HG03280 (cell line): ENCODE results near the gene SLC35B4.
A peak's percentile ranks its signal among the peaks of the same experiment; 100 is the strongest.
"Not testable (repeated sequence)": the region's sequence is repeated elsewhere in the genome, so short reads cannot be mapped to it uniquely, and the experiment has no call there.

Source experiments
- ATAC-seq: cut with Tn5 transposase; IDR thresholded peaks from one replicate; pipeline ENCODE4 v1.9.1; 2021; ENCODE audit warnings: mild to moderate bottlenecking, moderate library complexity; ENCODE audit not compliant: unreplicated experiment

The SLC35B4 gene

DNA sequence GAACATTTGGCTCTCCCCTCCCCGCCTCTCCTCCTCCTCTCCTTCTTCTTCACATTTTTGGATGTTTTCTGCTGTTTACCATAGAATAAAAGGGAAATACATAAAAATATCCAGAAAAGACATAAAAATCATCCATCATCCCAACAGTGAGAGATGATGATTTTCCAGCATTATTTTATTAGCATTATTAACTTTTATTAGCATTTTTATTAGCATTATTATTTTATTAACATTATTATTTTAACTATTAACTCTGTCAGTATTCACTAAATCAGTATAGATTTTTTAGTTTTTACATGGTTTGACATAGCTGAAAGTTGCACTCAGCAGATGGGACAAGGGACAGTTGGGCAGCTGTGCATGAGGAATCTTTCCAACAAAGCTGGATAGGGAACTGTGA, 16.2 kb upstream of the SLC35B4 start:
- no peak for ATAC-seq

DNA sequence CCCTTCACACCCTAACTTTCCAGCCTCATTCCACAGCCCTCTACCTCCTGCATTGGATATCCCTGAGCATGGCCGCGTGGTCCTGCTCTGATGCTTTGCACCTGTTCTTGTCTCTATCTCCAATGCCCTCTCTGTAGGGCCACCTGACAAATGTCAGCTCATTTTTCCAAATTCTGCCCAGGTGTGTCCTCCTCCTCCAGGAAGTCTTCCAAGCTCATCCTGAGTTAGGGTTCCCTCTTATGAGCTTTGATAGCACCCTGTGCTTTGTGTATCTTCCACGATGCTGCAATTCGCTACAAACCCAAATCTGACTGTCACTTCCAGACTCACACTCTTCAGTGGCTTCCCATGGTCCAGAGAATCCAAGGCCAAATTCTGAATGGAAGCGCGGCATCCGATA, 14.7 kb upstream of the SLC35B4 start:
- ATAC-seq, result no peak

DNA sequence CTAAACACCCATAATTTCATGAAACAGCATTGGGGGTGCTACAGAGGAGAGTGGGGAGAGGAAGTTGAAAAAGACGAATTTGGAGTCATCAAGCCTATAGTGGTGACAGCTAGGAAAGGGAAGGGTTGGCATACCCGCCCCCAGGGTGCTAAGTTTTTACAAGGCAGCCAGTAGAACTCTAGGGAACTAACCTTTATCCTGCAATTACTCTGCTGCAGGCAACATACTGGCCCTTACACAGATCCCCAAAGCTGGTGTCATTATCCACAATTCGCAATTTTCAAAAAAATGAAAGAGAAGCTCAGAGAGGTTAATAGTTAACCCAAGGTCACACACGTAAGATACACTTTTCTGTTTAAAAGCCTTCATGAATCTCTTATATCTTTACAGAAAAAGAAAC, 14.2 kb upstream of the SLC35B4 start:
- no peak for ATAC-seq

DNA sequence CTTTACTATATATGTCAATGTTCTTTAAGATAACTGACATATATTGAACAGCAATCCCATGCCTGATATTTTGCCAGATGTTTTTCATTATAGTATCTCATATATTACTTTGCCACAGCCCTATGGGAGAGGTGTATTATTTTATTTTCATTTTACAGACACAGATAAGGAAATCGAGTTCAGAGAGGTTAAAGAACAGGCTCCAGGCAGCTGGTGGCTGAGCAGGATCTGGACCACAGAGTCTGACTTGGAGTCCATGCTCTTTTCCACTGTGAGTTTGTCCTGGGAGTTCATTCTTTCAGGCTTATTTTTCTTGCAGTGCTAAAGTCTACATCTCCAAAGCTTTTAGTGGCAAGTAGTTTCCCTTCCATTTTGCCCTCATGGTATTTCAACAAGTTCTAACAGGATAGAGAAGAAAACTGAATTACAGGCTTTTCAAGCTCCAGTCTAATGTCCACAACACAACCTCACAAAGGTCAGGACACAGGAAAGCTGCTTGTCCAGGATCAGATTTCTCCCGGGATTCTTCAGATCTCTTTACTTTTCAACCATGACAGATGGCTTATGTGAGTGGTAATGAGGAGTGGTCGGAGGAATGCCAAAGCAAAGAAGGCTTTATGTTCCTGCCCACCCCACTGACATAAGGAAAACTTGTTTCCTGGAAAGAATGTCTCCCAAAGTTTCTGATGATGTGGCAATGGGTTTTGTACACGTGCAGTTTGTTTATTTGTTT, 13.1 kb upstream of the SLC35B4 start:
- ATAC-seq, result no peak

DNA sequence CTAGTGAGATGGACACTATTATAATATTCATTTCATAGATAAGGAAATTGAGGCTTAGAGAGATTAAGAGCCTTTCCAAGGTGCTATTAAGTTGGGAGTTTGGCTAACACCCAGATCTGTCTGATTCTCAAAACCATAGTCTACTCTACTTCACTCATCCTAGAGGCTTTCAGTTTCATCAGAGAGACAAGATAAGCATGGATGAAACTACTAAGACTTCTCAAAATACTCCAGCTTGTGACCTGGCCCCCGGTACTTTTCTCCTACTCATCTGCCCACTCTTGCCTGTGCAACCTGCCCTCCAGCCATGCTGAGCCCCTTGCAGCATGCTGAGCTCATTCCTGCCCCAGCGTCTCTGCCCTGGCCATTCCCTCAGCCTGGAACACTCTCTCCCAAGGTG, 12.2 kb upstream of the SLC35B4 start:
- ATAC-seq, result no peak

DNA sequence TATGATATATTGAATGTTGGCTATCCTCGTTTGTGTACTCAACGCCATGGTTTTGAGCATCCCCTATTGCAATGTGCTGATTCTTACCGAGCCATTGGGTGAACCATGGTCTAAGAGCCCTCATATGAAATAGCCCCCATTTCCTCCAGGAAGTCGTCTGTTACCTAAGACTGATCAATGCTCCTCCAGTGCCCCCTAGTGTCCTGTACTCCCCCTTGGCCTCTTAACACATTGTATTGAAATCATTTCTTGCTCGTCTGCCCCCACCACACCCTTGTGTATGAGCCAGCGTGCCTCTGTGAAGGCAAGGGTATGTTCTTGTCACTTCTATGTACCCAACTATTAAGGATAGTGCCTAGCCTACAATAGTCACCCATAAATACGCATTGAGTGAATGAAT, 11.2 kb upstream of the SLC35B4 start:
- peak; percentile 81 for ATAC-seq

DNA sequence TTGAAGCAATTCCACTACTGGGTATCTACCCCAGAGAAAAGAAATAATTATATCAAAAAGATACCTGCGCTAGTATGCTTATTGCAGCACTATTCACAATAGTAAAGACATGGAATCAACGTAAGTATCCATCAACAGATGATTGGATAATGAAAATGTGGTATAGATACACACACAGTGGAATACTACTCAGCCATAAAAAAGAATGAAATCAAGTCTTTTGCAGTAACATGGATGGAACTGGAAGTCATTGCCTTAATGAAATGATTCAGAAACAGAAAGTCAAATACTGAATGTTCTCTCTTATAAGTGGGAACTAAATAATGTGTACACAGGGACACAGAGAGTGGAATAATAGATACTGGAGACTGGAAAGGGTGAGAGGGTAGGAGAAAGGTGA, 7.4 kb upstream of the SLC35B4 start:
- ATAC-seq, result no peak

DNA sequence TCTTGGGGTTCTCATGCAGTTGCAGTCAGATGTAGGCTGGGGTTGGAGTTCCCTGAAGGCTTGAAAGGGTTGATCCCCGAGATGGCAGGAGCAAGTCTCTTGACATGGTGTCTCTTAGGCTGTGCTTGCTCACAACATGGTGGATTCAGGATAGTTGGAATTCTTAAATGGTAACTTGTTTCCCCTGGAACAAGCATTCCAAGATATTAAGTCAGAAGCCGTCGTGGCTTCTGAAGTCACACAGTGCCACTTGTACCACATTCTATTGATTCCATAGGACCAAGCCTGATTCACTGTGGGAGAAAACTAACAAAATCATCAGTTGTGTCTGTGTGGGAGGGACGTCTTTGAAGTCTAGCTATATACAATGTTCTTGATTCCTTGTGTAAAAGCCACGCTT, 3.5 kb upstream of the SLC35B4 start:
- ATAC-seq, result no peak

DNA sequence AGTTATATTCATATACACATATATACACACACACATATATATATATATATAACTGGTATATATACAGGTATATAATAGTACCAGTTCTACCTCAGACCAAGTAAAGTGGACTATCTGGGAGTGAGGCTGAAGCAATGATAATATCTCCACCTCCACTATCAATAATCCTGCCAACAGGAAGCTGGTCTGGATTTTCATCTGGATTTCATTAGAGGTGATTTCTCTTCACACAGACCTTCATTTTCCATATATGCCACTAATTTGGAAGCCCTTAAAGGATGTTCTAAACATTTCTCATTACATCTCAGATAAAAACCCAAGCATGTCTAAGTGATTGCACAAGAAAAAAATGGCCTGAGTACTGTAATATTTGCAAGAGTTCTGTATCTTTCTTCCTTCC, 1.7 kb upstream of the SLC35B4 start:
- no peak for ATAC-seq

DNA sequence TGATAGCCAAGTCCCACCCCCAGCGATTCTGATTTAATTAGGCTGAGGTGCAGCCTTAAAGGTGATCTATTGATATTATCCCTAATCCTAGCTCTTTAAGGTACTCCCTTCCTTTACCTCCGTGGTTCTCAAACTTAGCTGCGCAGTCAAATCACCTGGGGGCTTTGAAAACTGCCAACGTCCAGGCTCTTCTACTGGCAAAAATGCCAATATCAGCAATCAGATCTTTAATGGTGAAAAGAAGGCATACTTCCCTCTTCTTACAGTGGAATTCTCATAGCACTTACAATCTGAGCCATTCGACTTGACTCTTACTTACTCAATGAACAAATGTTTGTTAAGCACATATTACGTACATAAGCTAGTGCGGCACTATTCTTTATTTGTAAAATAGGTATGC, 704 bp upstream of the SLC35B4 start:
- ATAC-seq, result no peak

DNA sequence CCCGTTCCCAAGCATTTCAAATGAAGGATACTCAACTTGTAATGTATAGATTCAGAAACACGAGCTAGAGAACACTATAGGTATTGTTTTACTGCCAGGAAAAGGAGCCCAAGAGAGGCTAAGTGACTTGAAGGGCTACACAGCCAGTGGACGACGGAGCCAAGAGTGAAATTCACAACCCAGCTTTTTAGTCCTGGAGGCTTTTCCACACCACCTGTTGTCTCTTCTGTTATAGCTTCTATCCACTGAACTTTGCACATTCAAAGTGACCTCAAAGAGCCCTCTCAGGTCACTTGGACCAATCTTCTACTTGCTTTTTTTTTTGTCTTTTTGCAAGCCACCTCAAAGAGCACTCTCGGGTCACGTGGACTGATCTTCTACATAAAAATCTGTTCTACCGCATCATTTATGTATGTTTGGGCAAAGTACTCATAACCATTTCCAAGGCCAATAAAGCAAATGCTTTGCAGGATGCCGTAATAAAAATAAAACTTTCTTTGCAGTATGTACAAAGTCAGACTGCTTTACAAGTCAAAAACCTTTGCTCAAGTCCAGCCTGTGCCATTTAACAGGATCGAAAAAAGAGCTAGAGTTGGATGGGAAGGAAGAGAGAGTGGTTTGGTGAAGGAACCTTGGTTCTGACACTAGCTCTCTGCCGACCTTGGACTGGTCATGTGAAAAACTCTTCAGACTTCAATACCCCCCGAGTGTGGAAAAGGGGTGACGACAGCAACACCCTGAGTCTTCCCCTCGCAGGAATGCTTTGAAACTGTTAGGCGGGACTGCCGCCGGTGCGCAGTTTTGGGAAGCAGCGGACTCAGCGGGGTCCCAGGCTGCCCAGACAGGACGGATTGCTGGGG, 821 bp downstream of the SLC35B4 start:
- ATAC-seq, result no peak

DNA sequence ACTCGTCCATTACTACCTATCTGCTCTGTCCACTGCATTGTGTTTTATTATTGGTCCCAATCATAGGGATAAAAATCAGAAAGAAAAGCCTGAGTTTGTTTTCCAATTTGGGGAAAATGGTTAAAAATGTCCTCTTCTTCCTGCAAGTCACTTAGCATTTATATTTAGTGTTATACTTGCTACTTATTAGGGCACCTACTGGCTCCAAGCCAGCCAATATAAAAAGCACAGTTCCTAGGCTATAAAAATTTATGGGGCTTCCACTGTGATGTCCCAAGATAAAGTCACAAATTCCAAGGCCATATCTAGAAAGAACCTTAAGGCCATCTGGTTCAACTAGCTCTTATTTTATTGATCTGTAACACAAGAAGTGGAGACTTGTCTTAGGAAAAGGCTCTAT, 3.2 kb downstream of the SLC35B4 start:
- ATAC-seq, result no peak

DNA sequence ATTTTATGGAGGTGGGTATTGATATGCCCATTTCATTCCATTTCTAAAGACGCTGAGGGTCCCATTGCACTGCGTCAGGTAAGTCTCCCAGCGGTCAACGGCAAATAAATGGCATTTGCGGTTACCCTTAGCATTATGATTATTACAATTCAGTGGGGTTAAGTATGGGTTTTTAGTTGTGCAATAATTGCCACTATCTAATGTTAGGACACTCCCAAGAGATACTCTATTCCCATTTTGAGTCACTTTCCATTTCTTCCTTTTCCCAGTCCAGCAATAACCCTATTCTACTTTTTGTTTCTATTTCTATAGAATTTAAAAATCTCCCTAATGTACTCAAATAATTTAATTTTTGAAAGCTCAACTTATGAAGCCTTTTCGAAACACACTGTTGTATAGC, 4.0 kb downstream of the SLC35B4 start:
- no peak for ATAC-seq

DNA sequence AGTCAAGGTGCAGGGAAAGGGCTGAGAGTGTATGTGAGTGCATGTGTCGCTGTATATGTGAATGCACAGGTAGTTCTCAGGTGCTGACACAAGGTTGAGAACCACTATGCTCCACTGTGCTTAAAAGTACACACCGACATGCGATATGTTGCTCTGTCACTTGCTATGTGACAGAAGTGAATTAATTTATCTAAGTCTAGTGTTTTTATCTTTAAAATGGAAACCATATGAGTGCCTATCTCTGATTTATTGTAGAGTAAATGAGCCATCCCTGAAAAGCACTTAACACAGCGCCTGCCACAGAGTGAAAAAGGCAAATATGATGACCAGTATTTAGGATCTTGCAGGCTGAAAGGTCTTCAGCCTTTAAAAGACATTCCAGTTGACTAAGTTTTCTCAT, 4.9 kb downstream of the SLC35B4 start:
- ATAC-seq, result no peak

DNA sequence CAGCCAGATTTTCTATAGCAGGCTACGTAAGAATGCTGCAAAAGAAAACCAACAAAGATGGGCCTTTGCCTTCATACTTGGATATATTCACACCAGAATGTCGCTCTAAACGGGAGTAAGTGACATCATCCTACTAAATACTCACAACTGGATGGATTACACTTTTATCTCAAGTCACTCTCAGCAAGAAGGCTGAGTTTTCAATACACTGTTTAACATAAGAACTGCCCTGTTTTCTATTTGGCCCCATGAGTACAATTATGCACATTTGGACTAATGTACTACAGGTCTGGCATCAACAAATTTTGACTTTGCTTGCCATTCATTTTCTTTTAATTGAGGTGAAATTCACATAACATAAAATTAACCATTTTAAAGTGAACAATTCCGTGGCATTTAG, 8.2 kb downstream of the SLC35B4 start:
- ATAC-seq, result no peak

DNA sequence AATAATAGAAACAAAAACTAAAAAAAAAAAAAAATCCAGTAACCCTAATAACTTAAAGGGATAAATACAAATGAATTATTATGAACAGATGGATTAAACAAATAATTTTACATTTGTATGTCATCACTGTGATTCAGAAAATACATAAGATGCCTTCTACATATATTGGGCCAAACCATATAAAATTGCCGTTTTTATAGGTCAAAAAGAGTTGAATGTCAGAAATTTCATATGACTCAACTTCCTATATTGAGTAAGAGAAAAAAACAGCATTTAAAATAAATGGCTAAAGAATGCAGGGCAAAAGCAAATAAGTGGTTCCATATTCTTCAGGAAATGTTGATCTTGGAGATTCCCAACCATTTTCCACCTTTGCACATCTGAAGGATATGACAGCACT, 9.4 kb downstream of the SLC35B4 start:
- ATAC-seq, result no peak

DNA sequence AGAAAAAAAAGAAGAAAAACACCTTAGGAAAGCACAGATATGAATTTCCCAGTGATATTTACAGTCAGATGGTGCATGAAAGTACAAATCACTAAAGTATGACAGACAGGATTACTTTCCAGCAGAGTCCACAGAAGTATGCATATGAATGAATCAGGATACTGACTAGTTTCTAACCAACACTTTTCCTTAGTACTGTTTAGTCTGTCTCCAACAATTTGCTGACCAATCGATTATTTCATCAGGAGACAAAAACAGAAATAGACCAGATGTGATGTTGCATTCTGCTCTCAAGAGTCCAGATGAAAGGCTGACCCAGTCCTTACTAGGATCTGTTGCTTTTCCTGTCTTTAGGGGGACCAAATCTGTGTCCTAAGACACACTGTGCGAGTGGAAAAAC, 14.6 kb downstream of the SLC35B4 start:
- no peak for ATAC-seq

DNA sequence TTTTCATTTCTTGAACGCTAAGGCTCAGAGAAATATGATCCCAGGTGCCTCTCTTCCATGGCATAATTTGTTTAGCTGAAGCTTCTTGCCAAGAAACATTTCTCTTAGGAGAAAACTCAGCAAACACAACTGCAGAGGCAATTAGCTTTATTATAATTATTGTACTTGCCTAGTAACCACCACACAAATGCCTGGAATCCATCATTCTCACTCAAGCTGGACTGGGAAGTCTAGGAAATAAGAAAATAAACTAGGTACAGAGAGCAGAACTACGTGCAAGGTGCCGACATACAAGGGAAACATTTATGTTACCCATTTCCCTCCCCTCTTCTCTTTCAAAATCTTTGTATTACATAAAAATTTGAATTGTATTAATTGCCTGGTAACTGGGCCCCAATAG, 15.1 kb downstream of the SLC35B4 start:
- no peak for ATAC-seq

DNA sequence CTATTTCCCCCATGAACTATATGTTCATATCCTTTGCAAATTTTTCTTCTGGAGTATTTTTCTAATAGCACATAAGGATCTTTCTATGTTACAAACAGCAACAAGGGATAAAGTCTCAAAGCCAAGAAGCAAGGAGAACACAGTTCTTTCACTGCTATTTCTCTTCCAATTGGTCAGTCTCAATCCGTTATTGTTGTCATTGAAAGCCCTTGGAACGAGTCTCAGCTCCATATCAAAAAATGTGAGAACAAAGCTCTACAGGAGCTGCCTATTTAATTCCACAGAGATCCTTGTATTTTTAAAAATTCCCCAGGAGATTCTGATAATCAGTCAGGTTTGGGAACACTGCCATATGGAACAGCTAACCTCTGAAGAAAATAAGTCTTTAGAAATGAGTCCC, 15.7 kb downstream of the SLC35B4 start:
- no peak for ATAC-seq

DNA sequence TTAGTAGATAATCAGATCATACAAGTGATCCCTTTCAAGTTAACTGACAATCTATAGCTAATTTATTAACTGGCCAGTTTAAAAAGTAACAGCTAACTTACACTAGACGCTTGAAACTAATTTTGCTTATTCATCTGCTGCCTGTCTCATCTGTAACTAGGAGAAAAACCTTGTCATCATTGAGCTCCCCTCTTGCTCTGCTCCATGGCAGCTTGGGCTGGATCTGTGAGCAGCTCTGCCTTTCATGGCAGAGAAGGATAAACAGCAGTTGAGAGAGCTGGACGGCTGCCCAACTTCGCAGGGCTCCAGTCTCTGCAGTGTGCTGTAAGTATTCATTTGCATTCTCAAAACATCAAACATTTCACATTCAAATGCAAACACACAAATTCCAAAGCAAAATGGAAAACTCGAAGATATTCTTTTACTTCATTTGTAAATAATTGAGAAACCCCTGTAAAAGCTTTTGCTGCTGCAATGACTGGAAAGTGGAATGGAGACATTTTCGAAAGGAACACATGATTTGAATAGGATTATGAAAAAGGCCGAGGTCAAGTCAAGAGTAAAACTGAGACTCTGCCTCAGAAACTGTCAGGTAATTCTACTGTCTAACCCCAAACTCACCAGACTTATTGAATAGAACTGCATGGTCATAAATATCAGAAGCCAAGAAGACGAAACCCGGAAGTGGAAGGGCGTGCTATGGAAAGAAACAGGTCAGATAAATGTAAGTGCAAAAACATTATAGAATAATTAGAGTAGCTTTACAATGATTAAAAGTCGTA, 17.6 kb downstream of the SLC35B4 start:
- no peak for ATAC-seq

DNA sequence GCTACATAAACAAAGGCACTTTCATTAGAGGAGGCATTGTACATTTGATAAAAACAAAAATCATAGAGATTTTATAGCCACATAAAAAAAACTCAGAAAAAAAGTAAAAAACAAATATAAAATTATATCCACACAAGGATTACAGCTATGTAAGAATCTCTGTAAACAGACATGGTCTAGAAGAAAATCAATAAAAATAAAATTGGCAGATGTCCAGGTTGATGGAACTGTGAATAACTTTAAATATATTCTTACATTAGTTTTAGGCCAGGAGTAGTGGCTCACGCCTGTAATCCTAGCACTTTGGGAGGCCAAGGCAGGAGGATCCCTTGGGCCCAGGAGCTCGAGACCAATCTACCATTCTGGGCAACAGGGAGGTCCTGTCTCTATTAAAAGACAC, 19.2 kb downstream of the SLC35B4 start:
- no peak for ATAC-seq

DNA sequence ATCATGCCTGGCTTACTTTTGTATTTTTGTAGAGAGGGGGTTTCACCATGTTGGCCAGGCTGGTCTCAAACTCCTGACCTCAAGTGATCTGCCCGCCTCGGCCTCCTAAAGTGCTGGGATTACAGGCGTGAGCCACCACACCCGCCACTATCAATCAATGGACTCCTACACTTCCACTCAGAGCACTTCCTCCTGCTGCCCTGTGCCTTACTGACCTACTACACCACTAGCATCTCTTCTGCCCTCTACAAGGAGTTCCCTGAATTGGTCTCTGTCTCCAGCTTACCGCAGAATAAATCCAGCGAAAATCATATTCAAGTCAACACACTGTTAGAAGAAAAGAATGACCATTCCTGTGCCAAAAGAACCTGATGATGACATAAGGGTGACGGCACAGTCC, 20.7 kb downstream of the SLC35B4 start:
- not testable (repeated sequence) for ATAC-seq
